Mucosa of gallbladder (tissue), 1 donor: ENCODE data around the gene TNFSF18. TPM values are rescaled to one million over a fixed set of nuclear protein-coding genes. Genes with fewer than 3 reads are reported as not detected.

Source experiments
- total RNA-seq: library from RNA; stranded (reverse); gene quantifications from one replicate; pipeline ENCODE4 v1.2.1, GENCODE V29; 2021
- donor health status: DM: no; HTN: no; CAD: no.

Gene TNFSF18
- total RNA-seq, 1 donor from 2014 or later: 0.09 TPM

Other genes starting within 250 kb of the TNFSF18 start
- 1.5 TPM for gene TNFSF4, start 156.4 kb upstream of the TNFSF18 start, total RNA-seq